Panc1 (cell line): ENCODE results near the gene ARHGAP18. TPM values are rescaled to one million over a fixed set of nuclear protein-coding genes. Genes with fewer than 3 reads are reported as not detected.

Experiments
- ATAC-seq: fragments of 200-7000 bp; cut with Tn5 transposase; 2 replicates; pipeline ENCODE4 v1.9.1; 2020; ENCODE audit warnings: mild to moderate bottlenecking, moderate library complexity
- BruUV-seq: library from RNA; stranded (reverse); fragments of 400-500 nt; replicated peaks from 2 replicates; lab custom pipeline; 2021; lab: Mats Ljungman, UMichigan
- CTCF ChIA-PET: fragments of 300-600 bp; sonication (Branson Sonifier 250); formaldehyde crosslinking; loops from one replicate; lab custom pipeline; 2022; ENCODE audit warnings: antibody characterized with exemption; lab: Charles Lee
- POLR2A ChIA-PET: fragments of 300-600 bp; sonication (Branson Sonifier 250); formaldehyde crosslinking; loops from one replicate; lab custom pipeline; 2022; ENCODE audit warnings: antibody characterized with exemption; lab: Charles Lee
- DNase-seq: peaks from one replicate; pipeline ENCODE4 v3.0.0-alpha.2; 2010; ENCODE audit warnings: low read depth, low spot score
- H3K27ac ChIP-seq: 2 replicates; pipeline ENCODE4 v1.5.1; 2011; ENCODE audit warnings: mild to moderate bottlenecking, low read length, inconsistent platforms
- H3K27me3 ChIP-seq: fragments of 200-500 bp; sonication (Bioruptor generic); 2 replicates; pipeline ENCODE4 v1.6.0; 2014; ENCODE audit warnings: low read length, inconsistent platforms; ENCODE audit not compliant: control insufficient read depth, insufficient read depth
- H3K36me3 ChIP-seq: fragments of 200-500 bp; sonication (Bioruptor generic); 2 replicates; pipeline ENCODE4 v1.5.1; 2014; ENCODE audit warnings: inconsistent platforms, mild to moderate bottlenecking, low read length, moderate library complexity; ENCODE audit not compliant: control insufficient read depth, insufficient read depth
- H3K4me1 ChIP-seq: 2 replicates; pipeline ENCODE4 v1.5.1; 2011; ENCODE audit warnings: inconsistent platforms, mild to moderate bottlenecking, low read length, moderate library complexity; ENCODE audit not compliant: control insufficient read depth, insufficient read depth
- H3K4me3 ChIP-seq, 2 experiments: 2 replicates each; pipeline ENCODE4 v1.5.1; 2011 to 2012; ENCODE audit warnings: low read depth in 2 of 2, low read length in 2 of 2, mild to moderate bottlenecking in 2 of 2, inconsistent platforms in 1 of 2, moderate library complexity in 1 of 2
- H3K9me3 ChIP-seq: fragments of 200-500 bp; sonication (Bioruptor generic); 2 replicates; pipeline ENCODE4 v1.5.1; 2014; ENCODE audit warnings: low read depth, mild to moderate bottlenecking, inconsistent platforms, low read length, moderate library complexity; ENCODE audit not compliant: control insufficient read depth, insufficient read depth
- POLR2AphosphoS5 ChIP-seq: IDR thresholded peaks from 2 replicates; pipeline ENCODE4 v1.6.1; 2012; ENCODE audit warnings: mild to moderate bottlenecking, low read depth, low read length, moderate library complexity
- SIN3A ChIP-seq: IDR thresholded peaks from 2 replicates; pipeline ENCODE4 v1.6.1; 2012; ENCODE audit warnings: low read depth, mild to moderate bottlenecking, low read length, moderate library complexity, borderline replicate concordance; ENCODE audit not compliant: insufficient read depth
- TCF7L2 ChIP-seq: IDR thresholded peaks from 2 replicates; pipeline ENCODE4 v1.6.1; 2011; ENCODE audit warnings: mild to moderate bottlenecking, low read depth, low read length, inconsistent platforms
- in situ Hi-C: cut with HindIII; loops from 2 replicates; pipeline ENCODE4 v1.10.0; 2016; ENCODE audit warnings: low sequenced_read_pairs, low pct_unique_long_range_greater_than_20kb
- intact Hi-C: fragments of 100-400 bp; cut with micrococcal nuclease; formaldehyde crosslinking; loops from one replicate; pipeline ENCODE4 v1.10.0; 2022; ENCODE audit not compliant: unreplicated experiment
- total RNA-seq: library from RNA; stranded (reverse); gene quantifications from one replicate; pipeline ENCODE4 v1.2.1, GENCODE V29; 2021; ENCODE audit not compliant: unreplicated experiment
- TF ChIP-seq, protein P1 (sequence below): fragments of 450-650 bp; IDR thresholded peaks from 2 replicates; pipeline ENCODE4 v1.5.1; 2017; ENCODE audit warnings: mild to moderate bottlenecking
- TF ChIP-seq, protein P2 (sequence below), 2 experiments: IDR thresholded peaks; 2 replicates each; pipeline ENCODE4 v1.6.1; 2011 to 2012; ENCODE audit warnings: low read depth in 2 of 2, control low read depth in 1 of 2, low read length in 1 of 2, mild to moderate bottlenecking in 1 of 2, moderate library complexity in 1 of 2; ENCODE audit not compliant: insufficient read depth in 1 of 2

Gene ARHGAP18
- total RNA-seq, 1 experiment from 2014 or later = 11.6 TPM

DNA sequence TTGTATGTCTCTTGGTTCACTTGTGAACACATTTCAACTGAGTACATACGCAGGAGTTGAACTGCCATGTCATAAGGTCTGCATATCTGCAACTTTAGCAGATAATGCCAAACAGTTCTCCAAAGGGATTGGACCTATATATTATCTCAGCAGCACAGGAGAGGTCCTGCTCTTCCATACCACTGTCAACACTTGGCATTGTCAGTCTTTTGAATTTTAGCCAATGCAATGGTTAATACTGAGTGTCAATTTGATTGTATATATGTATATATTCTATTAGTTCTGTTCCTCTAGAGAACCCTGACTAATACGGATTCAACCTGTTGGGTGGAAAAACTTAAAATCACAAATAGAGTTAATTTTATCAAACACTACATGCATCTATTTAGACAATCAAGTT lies 26.1 kb upstream of the ARHGAP18 start:
- no peaks in the 10 kb centered on the region for H3K36me3 ChIP-seq
- no peak for DNase-seq
- in situ Hi-C loops = no loop called here
- H3K4me1 ChIP-seq = no peaks in the 10 kb centered on the region
- CTCF ChIA-PET = no interaction called here
- ATAC-seq = no peak
- H3K4me3 ChIP-seq = no peak overlapping the region
- H3K27ac ChIP-seq = no peak overlapping the region
- intact Hi-C loops = no loop called here
- POLR2A ChIA-PET = no interaction called here
- no peaks in the 10 kb centered on the region for H3K27me3 ChIP-seq
- H3K9me3 ChIP-seq = no peaks in the 10 kb centered on the region
- BruUV-seq = no TSS peak
- TF ChIP-seq POLR2AphosphoS5 (no peak), SIN3A (no peak), TCF7L2 (no peak)
- TF ChIP-seq, protein P1, sequence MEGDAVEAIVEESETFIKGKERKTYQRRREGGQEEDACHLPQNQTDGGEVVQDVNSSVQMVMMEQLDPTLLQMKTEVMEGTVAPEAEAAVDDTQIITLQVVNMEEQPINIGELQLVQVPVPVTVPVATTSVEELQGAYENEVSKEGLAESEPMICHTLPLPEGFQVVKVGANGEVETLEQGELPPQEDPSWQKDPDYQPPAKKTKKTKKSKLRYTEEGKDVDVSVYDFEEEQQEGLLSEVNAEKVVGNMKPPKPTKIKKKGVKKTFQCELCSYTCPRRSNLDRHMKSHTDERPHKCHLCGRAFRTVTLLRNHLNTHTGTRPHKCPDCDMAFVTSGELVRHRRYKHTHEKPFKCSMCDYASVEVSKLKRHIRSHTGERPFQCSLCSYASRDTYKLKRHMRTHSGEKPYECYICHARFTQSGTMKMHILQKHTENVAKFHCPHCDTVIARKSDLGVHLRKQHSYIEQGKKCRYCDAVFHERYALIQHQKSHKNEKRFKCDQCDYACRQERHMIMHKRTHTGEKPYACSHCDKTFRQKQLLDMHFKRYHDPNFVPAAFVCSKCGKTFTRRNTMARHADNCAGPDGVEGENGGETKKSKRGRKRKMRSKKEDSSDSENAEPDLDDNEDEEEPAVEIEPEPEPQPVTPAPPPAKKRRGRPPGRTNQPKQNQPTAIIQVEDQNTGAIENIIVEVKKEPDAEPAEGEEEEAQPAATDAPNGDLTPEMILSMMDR = no peak
- TF ChIP-seq, protein P2, sequence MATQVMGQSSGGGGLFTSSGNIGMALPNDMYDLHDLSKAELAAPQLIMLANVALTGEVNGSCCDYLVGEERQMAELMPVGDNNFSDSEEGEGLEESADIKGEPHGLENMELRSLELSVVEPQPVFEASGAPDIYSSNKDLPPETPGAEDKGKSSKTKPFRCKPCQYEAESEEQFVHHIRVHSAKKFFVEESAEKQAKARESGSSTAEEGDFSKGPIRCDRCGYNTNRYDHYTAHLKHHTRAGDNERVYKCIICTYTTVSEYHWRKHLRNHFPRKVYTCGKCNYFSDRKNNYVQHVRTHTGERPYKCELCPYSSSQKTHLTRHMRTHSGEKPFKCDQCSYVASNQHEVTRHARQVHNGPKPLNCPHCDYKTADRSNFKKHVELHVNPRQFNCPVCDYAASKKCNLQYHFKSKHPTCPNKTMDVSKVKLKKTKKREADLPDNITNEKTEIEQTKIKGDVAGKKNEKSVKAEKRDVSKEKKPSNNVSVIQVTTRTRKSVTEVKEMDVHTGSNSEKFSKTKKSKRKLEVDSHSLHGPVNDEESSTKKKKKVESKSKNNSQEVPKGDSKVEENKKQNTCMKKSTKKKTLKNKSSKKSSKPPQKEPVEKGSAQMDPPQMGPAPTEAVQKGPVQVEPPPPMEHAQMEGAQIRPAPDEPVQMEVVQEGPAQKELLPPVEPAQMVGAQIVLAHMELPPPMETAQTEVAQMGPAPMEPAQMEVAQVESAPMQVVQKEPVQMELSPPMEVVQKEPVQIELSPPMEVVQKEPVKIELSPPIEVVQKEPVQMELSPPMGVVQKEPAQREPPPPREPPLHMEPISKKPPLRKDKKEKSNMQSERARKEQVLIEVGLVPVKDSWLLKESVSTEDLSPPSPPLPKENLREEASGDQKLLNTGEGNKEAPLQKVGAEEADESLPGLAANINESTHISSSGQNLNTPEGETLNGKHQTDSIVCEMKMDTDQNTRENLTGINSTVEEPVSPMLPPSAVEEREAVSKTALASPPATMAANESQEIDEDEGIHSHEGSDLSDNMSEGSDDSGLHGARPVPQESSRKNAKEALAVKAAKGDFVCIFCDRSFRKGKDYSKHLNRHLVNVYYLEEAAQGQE (IDR thresholded peaks at IDR 0.05; ENCODE audit: insufficient read depth in 1 of 2, low read depth in 2 of 2, low read length in 1 of 2) = no peak

DNA sequence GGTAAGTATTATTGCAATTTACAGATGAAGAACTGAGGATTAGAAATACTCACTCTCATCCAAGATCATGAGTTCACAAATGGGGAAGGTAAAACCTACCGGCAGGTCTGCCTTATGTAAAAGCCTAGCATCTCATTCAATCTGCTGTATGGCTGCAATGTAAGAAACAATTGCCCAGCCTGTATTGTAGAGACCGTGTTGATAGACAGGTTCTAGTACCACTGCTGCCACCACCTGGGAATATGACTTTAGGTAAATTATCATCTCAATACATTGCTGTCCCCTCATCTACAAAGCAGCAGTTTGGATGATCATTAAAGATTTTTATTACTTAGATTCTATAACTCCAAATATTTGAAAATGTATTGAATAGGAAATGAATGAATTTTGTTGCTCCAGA lies 23.3 kb upstream of the ARHGAP18 start:
- Histone ChIP-seq H3K36me3 (no peaks in the 10 kb centered on the region), H3K4me3 (no peak overlapping the region), H3K27ac (no peak overlapping the region), H3K27me3 (no peaks in the 10 kb centered on the region), H3K4me1 (no peaks in the 10 kb centered on the region), H3K9me3 (no peaks in the 10 kb centered on the region)
- intact Hi-C loops = loop anchor here (5.0 kb wide), 1 partner anchor 231 kb away; no protein-coding TSS in a partner anchor
- ChIA-PET POLR2A (no interaction called here), CTCF (no interaction called here)
- DNase-seq (no peak), ATAC-seq (peak; percentile 51; the same call in 1 of the 2 replicates)
- in situ Hi-C loops = no loop called here
- TF ChIP-seq SIN3A = no peak
- TF ChIP-seq, protein P1 = peak; percentile 15; the same call in 1 of the 2 replicates
- TF ChIP-seq, protein P2 (IDR thresholded peaks at IDR 0.05; ENCODE audit: insufficient read depth in 1 of 2, low read depth in 2 of 2, low read length in 1 of 2) = no peak
- no TSS peak for BruUV-seq
